CD14-positive monocyte (primary cell): ENCODE measurements around the gene SSTR4. TPM values are rescaled to one million over a fixed set of nuclear protein-coding genes. Genes with fewer than 3 reads are reported as not detected.

ENCODE experiments used
- DNase-seq, 3 donors: peaks; one replicate each; pipeline ENCODE4 v3.0.0-alpha.2; 2011 to 2022
- H2AFZ ChIP-seq: 2 replicates; pipeline ENCODE4 v1.6.0; 2012; ENCODE audit warnings: mild to moderate bottlenecking, low read depth, low read length, inconsistent platforms; ENCODE audit not compliant: insufficient read depth, poor library complexity, severe bottlenecking
- H3K27ac ChIP-seq, 2 donors: 1 replicate in 1 of 2; 2 replicates in 1 of 2; pipeline ENCODE4 v1.5.1; 2012 to 2013; ENCODE audit warnings: low read length in 2 of 2, control low read depth in 1 of 2, inconsistent platforms in 1 of 2, low read depth in 1 of 2, mild to moderate bottlenecking in 1 of 2
- H3K27me3 ChIP-seq, 2 donors: one replicate each; pipeline versions ENCODE4 v1.6.0 to v1.6.1; 2011 to 2013; ENCODE audit warnings: low read length in 2 of 2; ENCODE audit not compliant: control insufficient read depth in 2 of 2, insufficient read depth in 2 of 2
- H3K36me3 ChIP-seq, 2 donors: replicated peaks in 1 of 2; 1 replicate in 1 of 2; 2 replicates in 1 of 2; pipeline versions ENCODE4 v1.5.1 to v1.6.1; 2012 to 2013; ENCODE audit warnings: low read length in 2 of 2, control low read depth in 1 of 2, inconsistent platforms in 1 of 2, mild to moderate bottlenecking in 1 of 2; ENCODE audit not compliant: insufficient read depth in 2 of 2, control insufficient read depth in 1 of 2
- H3K4me1 ChIP-seq, 2 donors: 1 replicate in 1 of 2; 2 replicates in 1 of 2; pipeline versions ENCODE4 v1.5.1 to v1.6.1; 2012 to 2013; ENCODE audit warnings: low read length in 2 of 2, control low read depth in 1 of 2, inconsistent platforms in 1 of 2, mild to moderate bottlenecking in 1 of 2, moderate library complexity in 1 of 2; ENCODE audit not compliant: insufficient read depth in 2 of 2, control insufficient read depth in 1 of 2
- H3K4me2 ChIP-seq: replicated peaks from 2 replicates; pipeline ENCODE3; 2012; ENCODE audit warnings: low read length, moderate library complexity, mild to moderate bottlenecking; ENCODE audit not compliant: poor library complexity, severe bottlenecking; ENCODE audit errors: extremely low read depth
- H3K4me3 ChIP-seq, 3 experiments: fragments of 200-600 bp in 1 of 3; sonication (generic) in 1 of 3; replicated peaks in 1 of 3; 1 replicate in 2 of 3; 2 replicates in 1 of 3; pipeline ENCODE4 v1.5.1; 2011 to 2013; ENCODE audit warnings: low read length in 3 of 3, mild to moderate bottlenecking in 3 of 3, control low read depth in 2 of 3, low read depth in 2 of 3, inconsistent platforms in 1 of 3, moderate library complexity in 1 of 3
- H3K79me2 ChIP-seq: 2 replicates; pipeline ENCODE4 v1.6.0; 2012; ENCODE audit warnings: mild to moderate bottlenecking, control low read depth, inconsistent platforms, low read length, moderate library complexity; ENCODE audit not compliant: insufficient read depth
- H3K9ac ChIP-seq: 2 replicates; pipeline ENCODE4 v1.6.0; 2017; ENCODE audit warnings: low read length, mild to moderate bottlenecking; ENCODE audit not compliant: insufficient read depth, poor library complexity, severe bottlenecking
- H3K9me3 ChIP-seq, 2 donors: replicated peaks in 1 of 2; 1 replicate in 1 of 2; 2 replicates in 1 of 2; pipeline versions ENCODE4 v1.5.1 to v1.6.1; 2012 to 2013; ENCODE audit warnings: low read length in 2 of 2, control low read depth in 1 of 2; ENCODE audit not compliant: control insufficient read depth in 1 of 2, insufficient read depth in 1 of 2
- H4K20me1 ChIP-seq: 2 replicates; pipeline ENCODE4 v1.6.0; 2012; ENCODE audit warnings: mild to moderate bottlenecking, low read length, control low read depth, moderate library complexity; ENCODE audit not compliant: insufficient read depth
- H3K27ac Mint-ChIP-seq, 7 donors: one replicate each; pipeline ENCODE4 v1.8.0; 2020; ENCODE audit warnings: mild to moderate bottlenecking in 7 of 7, mixed read lengths in 7 of 7, moderate library complexity in 6 of 7, inconsistent platforms in 2 of 7
- H3K27me3 Mint-ChIP-seq, 3 donors: one replicate each; pipeline ENCODE4 v1.8.0; 2021 to 2022; ENCODE audit warnings: low read depth in 3 of 3, mild to moderate bottlenecking in 3 of 3, mixed read lengths in 3 of 3, moderate library complexity in 3 of 3, inconsistent platforms in 1 of 3
- H3K36me3 Mint-ChIP-seq, 2 donors: one replicate each; pipeline ENCODE4 v1.8.0; 2020; ENCODE audit warnings: mixed read lengths in 2 of 2, inconsistent platforms in 1 of 2, mild to moderate bottlenecking in 1 of 2
- H3K4me1 Mint-ChIP-seq: one replicate; pipeline ENCODE4 v1.8.0; 2020; ENCODE audit warnings: mild to moderate bottlenecking, mixed read lengths
- H3K4me3 Mint-ChIP-seq, 2 donors: one replicate each; pipeline ENCODE4 v1.8.0; 2020; ENCODE audit warnings: mild to moderate bottlenecking in 2 of 2, mixed read lengths in 2 of 2, moderate library complexity in 1 of 2
- H3K9me3 Mint-ChIP-seq, 7 donors: one replicate each; pipeline ENCODE4 v1.8.0; 2020 to 2022; ENCODE audit warnings: mixed read lengths in 7 of 7, mild to moderate bottlenecking in 6 of 7, moderate library complexity in 6 of 7, inconsistent platforms in 2 of 7
- CTCF ChIP-seq: fragments of 200-600 bp; IDR thresholded peaks from one replicate; pipeline ENCODE4 v1.8.0; 2022; ENCODE audit warnings: antibody characterized with exemption, mild to moderate bottlenecking
- WGBS: methylation state at CpG from one replicate; pipeline ENCODE4 v1.1.5; 2013; ENCODE audit warnings: missing lambda C conversion rate; ENCODE audit not compliant: insufficient coverage; 5-methylcytosine and 5-hydroxymethylcytosine counted together
- intact Hi-C, 2 donors: fragments of 100-400 bp; cut with micrococcal nuclease; formaldehyde crosslinking; loops; one replicate each; pipeline versions ENCODE4 v1.15.0 to v1.15.1; 2023
- polyA plus RNA-seq, 3 donors: library from polyadenylated mRNA; depleted of rRNA in 1 of 3; unstranded in 2 of 3; stranded (reverse) in 1 of 3; fragments of 300-500 nt in 2 of 3; fragments of >200 nt in 1 of 3; fragmentation: Illumina TruSeq in 2 of 3; gene quantifications; 1 replicate in 2 of 3; 2 replicates in 1 of 3; pipeline ENCODE4 v1.2.3, GENCODE V29; 2012 to 2021

Gene SSTR4
- polyA plus RNA-seq, 3 donors, result not detected

- Histone ChIP-seq H3K4me1 (peaks cover 35 to 40% of the 10 kb centered on the region in 2 donors), H4K20me1 (no peaks in the 10 kb centered on the region), H3K4me2 (no peak overlapping the region), H2AFZ (peak overlapping the region; percentile 24), H3K79me2 (no peaks in the 10 kb centered on the region), H3K9ac (no peak overlapping the region), H3K27me3 (no peaks in the 10 kb centered on the region), H3K9me3 (no peaks in the 10 kb centered on the region), H3K36me3 (no peaks in the 10 kb centered on the region), H3K27ac (no peak overlapping the region), H3K4me3 (no peak overlapping the region)
- no peak for DNase-seq
- intact Hi-C loops, result no loop called here
- Mint-ChIP-seq H3K4me3 (no peak overlapping the region), H3K27ac (peak overlapping the region in 1 of 7 donors; percentile 22), H3K4me1 (peaks cover 44% of the 10 kb centered on the region), H3K9me3 (no peaks in the 10 kb centered on the region), H3K27me3 (peaks cover 0 to 1% (median 0%) of the 10 kb centered on the region in 3 donors), H3K36me3 (peaks cover 7 to 8% of the 10 kb centered on the region in 2 donors)
- WGBS, result no CpG with 5 or more reads among the region's 2 CpGs
- TF ChIP-seq CTCF, result no peak
Measured at GRCh38 chr20:23063581-23063980, 28.5 kb downstream of the SSTR4 start.

GRCh38 chr20:23065266-23066201 is 30.4 kb downstream of the SSTR4 start:
- DNase-seq, result no peak
- no peak overlapping the region for H3K27ac Mint-ChIP-seq

More at GRCh38 chr20:23065266-23066201, 30.4 kb downstream of the SSTR4 start:
- no peak overlapping the region for H3K9ac ChIP-seq
- no peaks in the 10 kb centered on the region for H3K79me2 ChIP-seq
- H3K36me3 ChIP-seq, result no peaks in the 10 kb centered on the region
- no peak overlapping the region for H3K4me3 ChIP-seq
- peaks cover 0 to under 1% (median 0%) of the 10 kb centered on the region in 3 donors for H3K27me3 Mint-ChIP-seq
- H3K9me3 ChIP-seq, result no peaks in the 10 kb centered on the region
- H3K36me3 Mint-ChIP-seq, result peaks cover 10 to 12% of the 10 kb centered on the region in 2 donors
- WGBS, result 84% methylated on average over 6 of the region's 9 CpGs
- no peaks in the 10 kb centered on the region for H3K27me3 ChIP-seq
- intact Hi-C loops, result no loop called here
- no peak overlapping the region for H3K4me3 Mint-ChIP-seq
- peaks cover 26 to 29% of the 10 kb centered on the region in 2 donors for H3K4me1 ChIP-seq
- TF ChIP-seq CTCF, result no peak
- no peak overlapping the region for H2AFZ ChIP-seq
- H3K4me2 ChIP-seq, result no peak overlapping the region
- no peaks in the 10 kb centered on the region for H4K20me1 ChIP-seq
- H3K4me1 Mint-ChIP-seq, result peaks cover 35% of the 10 kb centered on the region
- peaks cover 0 to 2% (median 0%) of the 10 kb centered on the region in 7 donors for H3K9me3 Mint-ChIP-seq
- H3K27ac ChIP-seq, result no peak overlapping the region
